ENCODE results near the gene INPP5A.

Gene INPP5A

DNA sequence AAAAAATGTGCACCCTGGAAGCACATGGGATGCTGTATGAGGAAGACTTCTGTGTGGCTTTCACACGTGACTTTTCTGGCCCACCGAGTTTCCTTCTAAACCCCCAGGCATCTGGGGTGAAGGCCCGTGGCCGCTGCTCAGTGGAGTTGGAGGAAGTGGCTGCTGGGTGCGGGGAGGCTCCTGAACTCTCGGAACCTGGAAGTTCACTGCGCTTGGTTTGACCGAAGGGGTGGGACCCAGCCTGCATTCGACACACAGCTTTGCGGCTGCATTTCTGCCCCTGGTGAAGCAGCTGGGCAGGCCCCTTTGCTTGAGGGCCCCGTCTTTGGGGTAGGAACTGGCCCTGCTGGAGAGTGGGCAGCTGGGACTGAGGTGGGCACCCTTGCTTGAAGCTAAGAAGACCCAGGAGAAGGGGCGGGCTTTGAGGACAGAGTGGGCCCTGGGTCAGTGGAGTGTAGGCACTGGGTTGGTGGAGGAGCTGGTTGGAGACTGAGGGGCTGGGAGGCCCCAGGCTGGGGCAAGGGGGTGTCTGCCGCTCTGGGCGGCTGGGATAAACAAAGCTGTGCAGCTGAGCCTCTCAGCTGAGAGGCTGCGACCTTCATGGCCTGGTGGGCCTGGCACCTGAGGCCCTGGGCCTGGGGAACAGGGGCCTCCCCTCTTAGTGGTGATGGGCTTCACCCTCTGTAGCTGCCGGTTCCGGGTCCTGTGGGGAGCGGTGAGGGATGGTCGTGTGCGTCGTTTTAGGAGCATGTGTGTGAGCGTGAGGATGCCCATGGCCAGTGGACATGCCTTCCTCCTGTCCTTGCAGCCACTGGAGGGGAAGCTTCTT lies 78.0 kb downstream of the INPP5A start:
- Histone ChIP-seq H3K4me3 (ENCODE audit: low read length) (no peak overlapping the region), H3K27me3 (ENCODE audit: control insufficient read depth, low read length) (no peaks in the 10 kb centered on the region), H3K36me3 (ENCODE audit: control insufficient read depth, low read length) (no peaks in the 10 kb centered on the region), H3K4me2 (ENCODE audit: low read length) (no peak overlapping the region), H3K9me3 (ENCODE audit: control insufficient read depth, insufficient read depth, low read length) (no peaks in the 10 kb centered on the region; the same call in 1 of the 2 replicates), H3F3A (ENCODE audit: control insufficient read depth, insufficient read depth) (no peaks in the 10 kb centered on the region), H3K79me2 (ENCODE audit: control insufficient read depth, low read length) (no peaks in the 10 kb centered on the region), H3K27ac (ENCODE audit: low read depth, low read length) (no peak overlapping the region), H3K4me1 (ENCODE audit: control insufficient read depth, low read length) (no peaks in the 10 kb centered on the region), H3K9me2 (replicated peaks; ENCODE audit: control insufficient read depth, low read length) (no peaks in the 10 kb centered on the region), H4K20me1 (ENCODE audit: control insufficient read depth, insufficient read depth, low read depth, low read length) (no peaks in the 10 kb centered on the region)
- TF ChIP-seq, protein P1, sequence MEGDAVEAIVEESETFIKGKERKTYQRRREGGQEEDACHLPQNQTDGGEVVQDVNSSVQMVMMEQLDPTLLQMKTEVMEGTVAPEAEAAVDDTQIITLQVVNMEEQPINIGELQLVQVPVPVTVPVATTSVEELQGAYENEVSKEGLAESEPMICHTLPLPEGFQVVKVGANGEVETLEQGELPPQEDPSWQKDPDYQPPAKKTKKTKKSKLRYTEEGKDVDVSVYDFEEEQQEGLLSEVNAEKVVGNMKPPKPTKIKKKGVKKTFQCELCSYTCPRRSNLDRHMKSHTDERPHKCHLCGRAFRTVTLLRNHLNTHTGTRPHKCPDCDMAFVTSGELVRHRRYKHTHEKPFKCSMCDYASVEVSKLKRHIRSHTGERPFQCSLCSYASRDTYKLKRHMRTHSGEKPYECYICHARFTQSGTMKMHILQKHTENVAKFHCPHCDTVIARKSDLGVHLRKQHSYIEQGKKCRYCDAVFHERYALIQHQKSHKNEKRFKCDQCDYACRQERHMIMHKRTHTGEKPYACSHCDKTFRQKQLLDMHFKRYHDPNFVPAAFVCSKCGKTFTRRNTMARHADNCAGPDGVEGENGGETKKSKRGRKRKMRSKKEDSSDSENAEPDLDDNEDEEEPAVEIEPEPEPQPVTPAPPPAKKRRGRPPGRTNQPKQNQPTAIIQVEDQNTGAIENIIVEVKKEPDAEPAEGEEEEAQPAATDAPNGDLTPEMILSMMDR (IDR thresholded peaks at IDR 0.05; ENCODE audit: low read depth, low read length, poor library complexity, severe bottlenecking) = no peak
- no peak for TF ChIP-seq EZH2phosphoT487 (IDR thresholded peaks at IDR 0.05; ENCODE audit: borderline replicate concordance, low read length)

DNA sequence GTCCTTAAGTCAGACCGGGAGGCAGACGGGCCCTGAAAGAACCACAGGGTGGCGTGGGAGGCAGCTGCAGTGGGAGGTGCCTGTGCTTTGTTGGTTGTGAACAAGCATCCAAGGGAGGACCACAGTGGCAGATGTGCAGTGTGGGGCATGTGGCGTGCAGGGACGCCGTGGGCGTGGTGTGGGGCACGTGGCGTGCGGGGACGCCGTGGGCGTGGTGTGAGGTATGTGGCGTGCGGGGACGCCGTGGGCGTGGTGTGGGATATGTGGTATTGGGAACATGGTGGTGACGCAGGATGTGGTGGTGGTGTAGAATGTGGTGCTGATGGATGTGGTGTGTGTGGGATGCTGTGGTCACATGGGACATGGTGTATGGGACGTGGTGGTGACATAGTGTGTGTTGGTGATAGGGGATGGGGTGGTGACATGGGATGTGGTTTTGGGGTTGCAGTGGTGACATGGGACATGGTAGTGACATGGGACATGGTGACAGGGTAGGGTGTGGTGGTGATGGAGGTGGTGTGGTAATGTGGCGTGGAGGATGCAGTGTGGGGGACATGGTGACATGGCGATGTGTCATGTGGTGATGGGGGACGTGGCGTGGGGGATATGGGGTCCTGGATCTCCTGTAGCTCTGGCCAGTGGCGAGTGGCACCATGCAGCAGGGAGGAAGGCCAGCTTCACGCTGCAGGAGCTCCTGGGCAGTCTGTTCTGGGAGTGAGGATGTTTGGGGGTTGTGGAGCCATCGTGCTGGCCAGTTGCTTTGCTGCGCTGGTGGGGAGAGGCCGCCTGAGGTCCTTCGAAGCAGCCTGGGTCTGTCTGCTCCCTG lies 78.8 kb downstream of the INPP5A start:
- no peaks in the 10 kb centered on the region for H3F3A ChIP-seq (ENCODE audit: control insufficient read depth, insufficient read depth)
- TF ChIP-seq, protein P1 (IDR thresholded peaks at IDR 0.05; ENCODE audit: low read depth, low read length, poor library complexity, severe bottlenecking) = no peak
- TF ChIP-seq EZH2phosphoT487 (IDR thresholded peaks at IDR 0.05; ENCODE audit: borderline replicate concordance, low read length) = no peak

DNA sequence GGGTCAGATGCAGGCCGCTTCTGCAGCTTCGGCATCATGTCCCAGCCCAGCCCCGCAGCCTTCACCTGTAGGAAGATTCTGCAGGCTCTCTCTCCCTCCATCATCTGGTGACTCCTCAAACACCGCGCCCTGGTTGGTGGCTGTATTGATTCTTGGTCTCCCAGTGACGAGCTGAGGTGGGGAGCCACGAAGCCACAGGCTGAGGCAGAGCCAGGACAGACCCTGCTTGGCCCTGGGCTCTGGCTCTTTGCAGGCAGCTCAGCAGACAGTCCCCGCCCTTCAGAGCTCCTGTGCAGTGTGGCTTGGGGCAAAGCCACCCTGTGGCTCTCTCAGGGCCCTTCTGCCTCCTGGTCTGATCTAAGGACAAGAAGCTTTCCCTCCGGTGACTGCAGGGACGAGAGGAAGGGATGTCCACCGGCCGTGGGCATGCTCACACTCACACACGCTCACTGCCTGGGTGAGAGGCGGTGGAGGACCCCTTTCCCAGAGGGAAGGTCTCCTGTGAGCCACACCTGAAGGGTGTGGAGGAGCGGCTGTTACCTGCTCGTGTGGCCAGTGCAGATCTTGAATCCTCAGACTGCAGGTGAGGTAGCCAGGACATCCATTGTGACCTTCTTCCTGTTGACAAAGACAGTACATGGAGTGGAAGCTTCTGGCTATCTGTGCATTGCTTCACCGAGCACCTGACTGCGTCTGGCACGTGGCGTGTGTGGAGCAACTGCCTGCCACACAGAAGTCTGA lies 79.6 kb downstream of the INPP5A start:
- no peaks in the 10 kb centered on the region; the same call in 1 of the 2 replicates for H3K9me3 ChIP-seq (ENCODE audit: control insufficient read depth, insufficient read depth, low read length)
- no peaks in the 10 kb centered on the region for H3K79me2 ChIP-seq (ENCODE audit: control insufficient read depth, low read length)
- no peaks in the 10 kb centered on the region for H3K9me2 ChIP-seq (replicated peaks; ENCODE audit: control insufficient read depth, low read length)
- H3K4me3 ChIP-seq (ENCODE audit: low read length) = no peak overlapping the region
- H3K4me1 ChIP-seq (ENCODE audit: control insufficient read depth, low read length) = no peaks in the 10 kb centered on the region
- no peak overlapping the region for H3K4me2 ChIP-seq (ENCODE audit: low read length)
- H3K36me3 ChIP-seq (ENCODE audit: control insufficient read depth, low read length) = no peaks in the 10 kb centered on the region
- no peaks in the 10 kb centered on the region for H4K20me1 ChIP-seq (ENCODE audit: control insufficient read depth, insufficient read depth, low read depth, low read length)
- H3F3A ChIP-seq (ENCODE audit: control insufficient read depth, insufficient read depth) = no peaks in the 10 kb centered on the region
- no peaks in the 10 kb centered on the region for H3K27me3 ChIP-seq (ENCODE audit: control insufficient read depth, low read length)
- H3K27ac ChIP-seq (ENCODE audit: low read depth, low read length) = no peak overlapping the region
- TF ChIP-seq, protein P1 (IDR thresholded peaks at IDR 0.05; ENCODE audit: low read depth, low read length, poor library complexity, severe bottlenecking) = no peak
- no peak for TF ChIP-seq EZH2phosphoT487 (IDR thresholded peaks at IDR 0.05; ENCODE audit: borderline replicate concordance, low read length)

More for the DNA sequence above, 78.8 kb downstream of the INPP5A start:
- H3K9me2 ChIP-seq (replicated peaks; ENCODE audit: control insufficient read depth, low read length) = no peaks in the 10 kb centered on the region
- H4K20me1 ChIP-seq (ENCODE audit: control insufficient read depth, insufficient read depth, low read depth, low read length) = no peaks in the 10 kb centered on the region
- no peak overlapping the region for H3K4me2 ChIP-seq (ENCODE audit: low read length)
- H3K36me3 ChIP-seq (ENCODE audit: control insufficient read depth, low read length) = no peaks in the 10 kb centered on the region
- no peak overlapping the region for H3K4me3 ChIP-seq (ENCODE audit: low read length)
- H3K79me2 ChIP-seq (ENCODE audit: control insufficient read depth, low read length) = no peaks in the 10 kb centered on the region
- H3K4me1 ChIP-seq (ENCODE audit: control insufficient read depth, low read length) = no peaks in the 10 kb centered on the region
- no peak overlapping the region for H3K27ac ChIP-seq (ENCODE audit: low read depth, low read length)
- no peaks in the 10 kb centered on the region for H3K27me3 ChIP-seq (ENCODE audit: control insufficient read depth, low read length)
- no peaks in the 10 kb centered on the region; the same call in 1 of the 2 replicates for H3K9me3 ChIP-seq (ENCODE audit: control insufficient read depth, insufficient read depth, low read length)

Measured in DOHH2 (cell line).